Neuronal stem cell (in vitro differentiated cells): ENCODE results near the gene ANO6. TPM values are rescaled to one million over a fixed set of nuclear protein-coding genes. Genes with fewer than 3 reads are reported as not detected.
"Not testable (repeated sequence)": the region's sequence is repeated elsewhere in the genome, so short reads cannot be mapped to it uniquely, and the experiment has no call there.

Source experiments
- DNase-seq: peaks from one replicate; pipeline ENCODE4 v3.0.0-alpha.2; 2013; ENCODE audit warnings: low spot score
- H2AFZ ChIP-seq: one replicate; pipeline ENCODE4 v1.6.1; 2013; ENCODE audit warnings: mild to moderate bottlenecking, low read length, inconsistent platforms
- H2AK5ac ChIP-seq: 2 replicates; pipeline ENCODE4 v1.6.1; 2013; ENCODE audit warnings: low read depth, mild to moderate bottlenecking, inconsistent platforms, low read length, moderate library complexity, mixed read lengths
- H2BK120ac ChIP-seq: 2 replicates; pipeline ENCODE4 v1.6.1; 2013; ENCODE audit warnings: low read depth, mild to moderate bottlenecking, inconsistent platforms, low read length, moderate library complexity, mixed read lengths
- H2BK12ac ChIP-seq: one replicate; pipeline ENCODE4 v1.6.1; 2013; ENCODE audit warnings: low read length, inconsistent platforms
- H2BK15ac ChIP-seq: 2 replicates; pipeline ENCODE4 v1.6.1; 2013; ENCODE audit warnings: mild to moderate bottlenecking, low read length, inconsistent platforms, mixed read lengths
- H2BK5ac ChIP-seq: one replicate; pipeline ENCODE4 v1.6.1; 2013; ENCODE audit warnings: inconsistent platforms, mild to moderate bottlenecking, low read length, moderate library complexity
- H3K14ac ChIP-seq: one replicate; pipeline ENCODE4 v1.6.1; 2013; ENCODE audit warnings: low read length, inconsistent platforms
- H3K18ac ChIP-seq: 2 replicates; pipeline ENCODE4 v1.6.1; 2013; ENCODE audit warnings: low read length, inconsistent platforms
- H3K23ac ChIP-seq: 2 replicates; pipeline ENCODE4 v1.6.1; 2013; ENCODE audit warnings: low read depth, mild to moderate bottlenecking, mixed read lengths, low read length, inconsistent platforms; ENCODE audit not compliant: poor library complexity
- H3K27ac ChIP-seq: replicated peaks from 3 replicates; pipeline ENCODE4 v1.5.1; 2013; ENCODE audit warnings: low read length, inconsistent platforms
- H3K27me3 ChIP-seq, 3 experiments: 2 replicates each; pipeline ENCODE4 v1.6.1; 2013; ENCODE audit warnings: low read length in 3 of 3, mild to moderate bottlenecking in 2 of 3, inconsistent platforms in 1 of 3, low read depth in 1 of 3, mixed read lengths in 1 of 3, moderate library complexity in 1 of 3; ENCODE audit not compliant: control insufficient read depth in 3 of 3, insufficient read depth in 3 of 3
- H3K36me3 ChIP-seq, 2 donors: replicated peaks in 1 of 2; 2 replicates each; pipeline ENCODE4 v1.6.1; 2013; ENCODE audit warnings: low read length in 2 of 2; ENCODE audit not compliant: control insufficient read depth in 2 of 2, insufficient read depth in 2 of 2
- H3K4ac ChIP-seq: 2 replicates; pipeline ENCODE4 v1.6.1; 2013; ENCODE audit warnings: inconsistent platforms, mild to moderate bottlenecking, low read length, moderate library complexity
- H3K4me1 ChIP-seq, 2 donors: 1 replicate in 1 of 2; 2 replicates in 1 of 2; pipeline ENCODE4 v1.6.1; 2013; ENCODE audit warnings: low read length in 2 of 2, low read depth in 1 of 2; ENCODE audit not compliant: control insufficient read depth in 2 of 2, insufficient read depth in 1 of 2
- H3K4me2 ChIP-seq: one replicate; pipeline ENCODE4 v1.6.1; 2013; ENCODE audit warnings: mild to moderate bottlenecking, low read length, inconsistent platforms; ENCODE audit not compliant: insufficient read depth, poor library complexity, severe bottlenecking
- H3K4me3 ChIP-seq, 2 donors: 2 replicates each; pipeline ENCODE4 v1.5.1; 2013; ENCODE audit warnings: low read length in 2 of 2, mild to moderate bottlenecking in 2 of 2, inconsistent platforms in 1 of 2, moderate library complexity in 1 of 2
- H3K79me1 ChIP-seq: one replicate; pipeline ENCODE4 v1.6.1; 2013; ENCODE audit warnings: low read depth, mild to moderate bottlenecking, inconsistent platforms, low read length, moderate library complexity
- H3K9ac ChIP-seq: one replicate; pipeline ENCODE4 v1.6.1; 2013; ENCODE audit warnings: mild to moderate bottlenecking, low read depth, low read length, inconsistent platforms; ENCODE audit not compliant: poor library complexity
- H3K9me3 ChIP-seq, 2 donors: replicated peaks in 1 of 2; 2 replicates each; pipeline versions ENCODE3 to v1.6.1; 2013; ENCODE audit warnings: low read length in 2 of 2, mild to moderate bottlenecking in 2 of 2, inconsistent platforms in 1 of 2, low read depth in 1 of 2, mixed read lengths in 1 of 2, moderate library complexity in 1 of 2; ENCODE audit not compliant: control insufficient read depth in 2 of 2, insufficient read depth in 1 of 2
- H4K8ac ChIP-seq: one replicate; pipeline ENCODE4 v1.6.1; 2013; ENCODE audit warnings: low read depth, mild to moderate bottlenecking, inconsistent platforms, low read length, moderate library complexity
- H4K91ac ChIP-seq: one replicate; pipeline ENCODE4 v1.6.1; 2013; ENCODE audit warnings: low read length, low read depth, mild to moderate bottlenecking, inconsistent platforms; ENCODE audit not compliant: poor library complexity
- WGBS, 2 donors: extraction: QIAGEN DNeasy Blood & Tissue Kit; methylation state at CpG; one replicate each; pipeline ENCODE4 v1.1.7; 2013; ENCODE audit warnings: missing lambda C conversion rate in 2 of 2, mixed read lengths in 1 of 2; ENCODE audit not compliant: insufficient read length in 2 of 2, insufficient replicate concordance in 1 of 2; ENCODE audit errors: extremely low coverage in 2 of 2; 5-methylcytosine and 5-hydroxymethylcytosine counted together
- polyA plus RNA-seq, 2 experiments: library from polyadenylated mRNA; stranded (reverse); fragments of 200-250 nt; gene quantifications; one replicate each; pipeline ENCODE4 v1.2.3, GENCODE V29; 2013

The ANO6 gene
- polyA plus RNA-seq (2013, experiment 1 of 2): 21.1 TPM
- polyA plus RNA-seq (2013, experiment 2 of 2): 21.4 TPM

- Histone ChIP-seq H3K23ac (peak within 1 kb of the TSS; percentile 97), H2BK12ac (no peak within 1 kb of the TSS), H3K4me1 (no peaks in the 10 kb centered on the region), H4K91ac (peak within 1 kb of the TSS; percentile 17), H2BK120ac (peak within 1 kb of the TSS; percentile 68), H4K8ac (peak within 1 kb of the TSS; percentile 70), H3K9ac (peak within 1 kb of the TSS; percentile 91), H2BK15ac (peak within 1 kb of the TSS; percentile 65), H3K79me1 (no peaks in the 10 kb centered on the region), H3K18ac (peak within 1 kb of the TSS; percentile 98), H3K27me3 (no peaks in the 10 kb centered on the region), H3K9me3 (no peaks in the 10 kb centered on the region), H2AK5ac (peak within 1 kb of the TSS; percentile 57), H2BK5ac (peak within 1 kb of the TSS; percentile 93), H3K4me3 (peak within 1 kb of the TSS; percentile 59 to 90), H3K4me2 (peak within 1 kb of the TSS; percentile 77), H3K27ac (peak within 1 kb of the TSS; percentile 95), H3K14ac (peak within 1 kb of the TSS; percentile 51), H3K4ac (peak within 1 kb of the TSS; percentile 27), H2AFZ (peak within 1 kb of the TSS; percentile 90), H3K36me3 (no peaks in the 10 kb centered on the region)
- no CpG with 5 or more reads among the region's 62 CpGs for WGBS, 2 donors
- peak; percentile 83 for DNase-seq
Measured at GRCh38 chr12:45215419-45216229, at the start of gene ANO6. TSS of gene ANO6 (plus strand) at chr12:45216095. CDS start at chr12:45216322, 227 bp downstream.

GRCh38 chr12:45168976-45169375 lies 46.9 kb upstream of the ANO6 start:
- Histone ChIP-seq H3K18ac (no peak overlapping the region), H3K4me2 (no peak overlapping the region), H2BK12ac (no peak overlapping the region), H3K14ac (no peak overlapping the region), H4K91ac (no peak overlapping the region), H3K4ac (no peak overlapping the region), H3K9ac (no peak overlapping the region), H2BK15ac (no peak overlapping the region), H4K8ac (no peak overlapping the region), H3K23ac (no peak overlapping the region), H2AK5ac (no peak overlapping the region), H3K27ac (no peak overlapping the region), H2AFZ (no peak overlapping the region), H3K36me3 (no peaks in the 10 kb centered on the region), H3K79me1 (no peaks in the 10 kb centered on the region), H2BK5ac (no peak overlapping the region), H3K9me3 (no peaks in the 10 kb centered on the region), H3K4me3 (no peak overlapping the region), H3K27me3 (no peaks in the 10 kb centered on the region), H3K4me1 (no peaks in the 10 kb centered on the region), H2BK120ac (no peak overlapping the region)
- no peak for DNase-seq
- no CpG with 5 or more reads among the region's 2 CpGs for WGBS, 2 donors

- Histone ChIP-seq H3K4me2 (no peak overlapping the region), H4K91ac (no peak overlapping the region), H4K8ac (no peak overlapping the region), H2AK5ac (no peak overlapping the region), H3K9me3 (peaks cover 2 to 5% of the 10 kb centered on the region in 2 donors), H3K4me3 (no peak overlapping the region), H3K14ac (no peak overlapping the region), H2BK12ac (no peak overlapping the region), H3K36me3 (peaks cover 2 to 3% of the 10 kb centered on the region in 2 donors), H3K9ac (no peak overlapping the region), H3K27ac (no peak overlapping the region), H2BK5ac (no peak overlapping the region), H2BK120ac (no peak overlapping the region), H3K79me1 (no peaks in the 10 kb centered on the region), H3K18ac (no peak overlapping the region), H2BK15ac (no peak overlapping the region), H2AFZ (no peak overlapping the region), H3K23ac (no peak overlapping the region), H3K27me3 (no peaks in the 10 kb centered on the region), H3K4me1 (no peaks in the 10 kb centered on the region), H3K4ac (no peak overlapping the region)
- peak; percentile 66 for DNase-seq
- no CpG with 5 or more reads among the region's 3 CpGs for WGBS, 2 donors
Measured at GRCh38 chr12:45170456-45171042, 45.3 kb upstream of the ANO6 start.

DNA sequence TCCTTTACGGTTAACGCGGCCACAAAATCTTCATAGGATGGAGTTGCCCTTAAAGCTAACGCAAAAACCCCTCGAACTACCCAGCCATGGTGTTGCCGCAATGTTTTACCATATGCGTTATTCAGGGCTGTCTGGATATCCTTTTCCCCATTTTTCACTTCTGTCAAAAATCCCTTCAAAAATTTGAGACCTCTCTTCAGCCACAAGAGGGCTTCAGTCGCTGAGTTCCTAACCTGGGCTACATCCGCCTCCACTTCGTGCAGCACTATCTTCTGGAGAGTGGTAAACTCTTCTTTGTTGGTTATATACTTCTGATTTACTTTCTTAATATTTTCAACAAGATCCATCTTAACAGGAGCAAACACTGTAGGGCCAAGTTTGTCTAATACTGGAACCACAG lies 42.6 kb upstream of the ANO6 start:
- not testable (repeated sequence) for H2BK12ac ChIP-seq, H3K23ac ChIP-seq, DNase-seq, H2BK5ac ChIP-seq, H3K9ac ChIP-seq, H4K8ac ChIP-seq, H3K27ac ChIP-seq, H2AFZ ChIP-seq, H3K4me1 ChIP-seq, H3K79me1 ChIP-seq, H3K4me3 ChIP-seq, H3K4ac ChIP-seq, H3K4me2 ChIP-seq, H3K27me3 ChIP-seq, H4K91ac ChIP-seq, H3K36me3 ChIP-seq, H2BK120ac ChIP-seq, H2AK5ac ChIP-seq, H3K14ac ChIP-seq, H3K18ac ChIP-seq, H2BK15ac ChIP-seq
- no CpG with 5 or more reads among the region's 10 CpGs for WGBS, 2 donors
- H3K9me3 ChIP-seq: peaks cover 12 to 18% of the 10 kb centered on the region in 2 donors
